LNCAP (cell line): ENCODE results near the gene TTC21A.

ENCODE experiments used
- CTCF ChIP-seq: fragments of 450-650 bp; IDR thresholded peaks from 2 replicates; pipeline ENCODE4 v1.5.1; 2017; ENCODE audit warnings: mild to moderate bottlenecking

Gene TTC21A

GRCh38 chr3:39143051-39143885 lies 35.8 kb downstream of the TTC21A start:
- TF ChIP-seq CTCF, result no peak

- no peak for TF ChIP-seq CTCF
Observed at GRCh38 chr3:39144095-39144747, 36.7 kb downstream of the TTC21A start.

GRCh38 chr3:39144748-39145380 lies 37.4 kb downstream of the TTC21A start:
- TF ChIP-seq CTCF, result no peak

- TF ChIP-seq CTCF, result no peak
Observed at GRCh38 chr3:39146083-39146501, 38.6 kb downstream of the TTC21A start.

- no peak for TF ChIP-seq CTCF
Observed at GRCh38 chr3:39146611-39147591, 39.4 kb downstream of the TTC21A start.

GRCh38 chr3:39147711-39148434 lies 40.4 kb downstream of the TTC21A start:
- no peak for TF ChIP-seq CTCF
